Lower leg skin (tissue), 4 donors: Measurements from ENCODE around the gene KRTAP1-1. TPM values are rescaled to one million over a fixed set of nuclear protein-coding genes. Genes with fewer than 3 reads are reported as not detected.

Experiments used
- DNase-seq, 2 donors: peaks; one replicate each; pipeline ENCODE4 v3.0.0-alpha.2; 2019; ENCODE audit warnings: low spot score in 2 of 2
- H3K4me3 ChIP-seq: fragments of 200-600 bp; sonication (generic); 2 replicates; pipeline ENCODE4 v1.5.1; 2017; ENCODE audit warnings: mild to moderate bottlenecking, low read depth; ENCODE audit not compliant: poor library complexity, severe bottlenecking
- CTCF ChIP-seq, 3 donors: fragments of 450-650 bp; IDR thresholded peaks; one replicate each; pipeline ENCODE4 v1.5.1; 2016; ENCODE audit warnings: antibody characterized with exemption in 3 of 3, mild to moderate bottlenecking in 3 of 3, moderate library complexity in 2 of 3
- POLR2A ChIP-seq, 2 donors: fragments of 450-650 bp; IDR thresholded peaks; one replicate each; pipeline ENCODE4 v1.6.1; 2016 to 2017; ENCODE audit warnings: antibody characterized with exemption in 2 of 2, mild to moderate bottlenecking in 1 of 2, moderate library complexity in 1 of 2
- WGBS, 2 donors: methylation state at CpG; one replicate each; pipeline ENCODE4 v1.1.5; 2018; 5-methylcytosine and 5-hydroxymethylcytosine counted together
- intact Hi-C: fragments of 100-400 bp; cut with DNase I; formaldehyde crosslinking; loops from one replicate; pipeline ENCODE4 v1.15.0; 2023; ENCODE audit warnings: low total_unique reads
- total RNA-seq, 4 donors: library from RNA; depleted of rRNA; stranded (reverse); fragments of >200 nt; gene quantifications; one replicate each; pipeline ENCODE4 v1.1.0, GENCODE V29; 2016

The KRTAP1-1 gene
- total RNA-seq, 4 donors from 2014 or later: 0.32 to 195 (median 5.1) TPM; not detected in 1

GRCh38 chr17:41012326-41013120, 28.7 kb downstream of the KRTAP1-1 start:
- 82 to 86% methylated on average over 6 of the region's 6 CpGs for WGBS, 2 donors
- TF ChIP-seq POLR2A (IDR thresholded peaks at IDR 0.05) (no peak), CTCF (IDR thresholded peaks at IDR 0.05) (no peak)
- no peak for DNase-seq
- no peak overlapping the region for H3K4me3 ChIP-seq
- intact Hi-C loops: no loop called here

- no peak for DNase-seq
- TF ChIP-seq CTCF (IDR thresholded peaks at IDR 0.05) (no peak), POLR2A (IDR thresholded peaks at IDR 0.05) (no peak)
- H3K4me3 ChIP-seq: no peak overlapping the region
- intact Hi-C loops: no loop called here
Measured at GRCh38 chr17:41010441-41010840, 30.8 kb downstream of the KRTAP1-1 start.

GRCh38 chr17:41009936-41010335, 31.3 kb downstream of the KRTAP1-1 start:
- intact Hi-C loops: no loop called here
- TF ChIP-seq POLR2A (IDR thresholded peaks at IDR 0.05) (no peak), CTCF (IDR thresholded peaks at IDR 0.05) (no peak)
- no peak for DNase-seq
- 85 to 95% methylated on average over 1 of the region's 1 CpG for WGBS, 2 donors
- H3K4me3 ChIP-seq: no peak overlapping the region

DNA sequence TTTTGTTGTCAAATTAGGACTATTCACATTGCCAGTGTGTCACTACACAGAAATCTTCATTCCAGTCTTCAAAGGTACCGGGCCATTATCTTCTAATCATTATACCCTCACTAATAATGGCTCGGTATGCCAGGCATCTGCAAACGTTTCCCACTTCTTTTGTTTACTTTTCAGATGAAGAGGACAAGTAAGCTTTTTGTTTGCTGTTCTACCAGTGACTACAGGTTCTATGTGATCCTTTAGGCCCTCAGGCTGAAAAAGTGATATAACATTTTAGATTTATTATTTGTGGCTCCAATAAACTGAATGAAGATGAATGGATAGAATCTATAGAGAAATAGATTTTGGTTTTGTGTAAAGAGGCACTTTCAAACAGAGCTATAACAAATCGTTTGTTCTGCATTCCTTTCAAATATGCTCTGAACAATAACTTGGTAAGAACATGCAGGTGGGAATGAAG, 31.9 kb downstream of the KRTAP1-1 start:
- 54 to 57% methylated on average over 4 of the region's 4 CpGs for WGBS, 2 donors
- no peak for DNase-seq
- no peak for TF ChIP-seq POLR2A (IDR thresholded peaks at IDR 0.05)
- TF ChIP-seq CTCF (IDR thresholded peaks at IDR 0.05): no peak
- H3K4me3 ChIP-seq: no peak overlapping the region
- intact Hi-C loops: no loop called here

DNA sequence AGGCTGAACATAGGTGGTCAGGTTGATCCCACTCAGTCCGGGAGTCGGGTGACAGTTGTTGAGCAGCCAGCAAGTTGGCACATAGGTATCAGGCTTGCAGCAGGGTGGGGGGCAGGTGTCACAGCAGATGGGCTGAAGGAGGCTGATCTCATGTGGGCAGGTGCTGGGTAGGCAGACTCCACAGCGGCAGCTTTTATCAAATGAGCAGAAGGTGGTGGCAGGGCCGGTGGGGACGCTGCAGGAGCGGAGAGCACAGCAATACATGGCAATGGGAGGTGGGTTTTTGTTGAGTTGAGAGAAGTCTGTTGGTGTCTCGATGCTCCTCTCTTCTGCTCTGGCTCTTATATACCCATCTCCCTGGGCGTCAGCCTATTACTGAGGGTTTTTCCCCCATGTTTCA, 32.4 kb downstream of the KRTAP1-1 start, which contains the start of gene KRTAP3-1:
KRTAP3-1 (minus strand) TSS at position 318 of the 400 bp plus-strand sequence; CDS start at position 264, 54 bp downstream.
- TF ChIP-seq POLR2A (IDR thresholded peaks at IDR 0.05): no peak
- no peak for TF ChIP-seq CTCF (IDR thresholded peaks at IDR 0.05)
- no peak within 1 kb of the TSS for H3K4me3 ChIP-seq
- 90% methylated on average over 8 of the region's 8 CpGs for WGBS, 2 donors
- DNase-seq: no peak
- intact Hi-C loops: no loop called here
